GM18870 (cell line): ENCODE results near the gene AATK.

Experiments
- ATAC-seq: cut with Tn5 transposase; IDR thresholded peaks from one replicate; pipeline ENCODE4 v1.9.1; 2021; ENCODE audit warnings: moderate library complexity; ENCODE audit not compliant: unreplicated experiment

The AATK gene

GRCh38 chr17:81166033-81166492 is at the start of gene AATK:
TSS of gene AATK (minus strand) at chr17:81166221. CDS start at chr17:81165992, 229 bp downstream.
- no peak for ATAC-seq

GRCh38 chr17:81213978-81214377 is 48.0 kb upstream of the AATK start:
- no peak for ATAC-seq

GRCh38 chr17:81212365-81212764 is 46.3 kb upstream of the AATK start:
- ATAC-seq = no peak

GRCh38 chr17:81210868-81211267 is 44.8 kb upstream of the AATK start:
- no peak for ATAC-seq

GRCh38 chr17:81210466-81210865 is 44.4 kb upstream of the AATK start:
- no peak for ATAC-seq

GRCh38 chr17:81209141-81209540 is 43.1 kb upstream of the AATK start:
- no peak for ATAC-seq

DNA sequence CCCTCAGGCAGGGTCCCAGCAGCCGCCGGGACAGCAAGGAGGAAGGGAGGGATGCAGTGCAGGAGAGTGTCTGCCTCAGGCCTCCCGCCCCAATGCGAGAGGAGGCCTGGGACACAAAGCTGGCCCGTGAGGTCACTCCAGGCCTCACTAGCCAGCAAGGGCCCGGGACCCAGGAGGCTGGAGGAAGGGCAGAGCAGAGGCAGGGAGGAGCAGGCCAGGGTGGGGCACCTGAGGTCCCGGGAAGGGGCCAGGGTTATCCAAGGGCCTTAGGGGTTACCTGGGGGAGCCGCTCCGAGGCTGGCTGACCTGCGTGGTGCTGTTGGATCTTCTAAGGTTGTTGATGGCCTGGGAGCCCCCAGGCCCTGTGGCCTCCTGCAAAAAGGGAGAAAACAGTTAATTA is 42.6 kb upstream of the AATK start:
- ATAC-seq = no peak

- no peak for ATAC-seq
Observed at GRCh38 chr17:81207610-81208581, 41.9 kb upstream of the AATK start.

DNA sequence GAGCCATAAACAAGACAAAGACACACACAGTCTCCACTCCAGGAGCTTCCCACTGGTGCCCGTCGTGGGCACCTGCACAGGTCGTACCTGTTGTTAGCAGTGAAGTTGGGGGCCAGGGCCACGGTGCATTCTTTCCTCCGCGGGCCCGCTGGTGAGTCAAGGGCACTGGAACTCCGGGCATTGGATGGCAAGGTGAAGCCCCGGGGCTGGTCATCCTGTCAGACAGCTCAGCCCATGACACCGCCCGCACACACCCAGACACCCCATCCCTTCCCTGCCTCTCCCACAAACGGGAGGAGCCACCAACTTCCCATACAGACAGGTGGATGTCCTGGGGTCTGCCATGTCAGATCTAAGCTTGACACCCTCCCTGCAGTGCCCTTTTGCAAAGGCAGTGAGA is 40.6 kb upstream of the AATK start:
- ATAC-seq = no peak

DNA sequence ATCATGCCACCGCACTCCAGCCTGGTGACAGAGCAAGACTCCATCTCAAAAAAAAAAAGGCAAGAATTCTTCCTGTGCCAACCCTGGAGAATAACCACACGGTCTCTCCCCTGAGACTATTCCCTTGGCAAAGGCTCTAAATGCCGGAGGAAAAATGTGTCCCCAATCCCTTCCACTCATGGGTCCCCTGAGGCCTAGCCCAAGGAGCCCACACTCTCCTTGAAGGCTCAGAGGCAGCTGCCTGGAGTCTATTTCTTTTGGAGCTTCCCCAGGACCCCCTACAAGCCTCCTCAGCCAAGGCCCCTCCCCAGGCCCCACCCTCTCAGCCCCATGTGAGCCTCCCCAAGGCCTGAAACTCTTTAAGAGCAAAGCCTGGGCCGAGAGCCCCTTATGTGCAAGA is 40.1 kb upstream of the AATK start:
- no peak for ATAC-seq

- ATAC-seq = no peak
Observed at GRCh38 chr17:81204578-81204977, 38.6 kb upstream of the AATK start.

DNA sequence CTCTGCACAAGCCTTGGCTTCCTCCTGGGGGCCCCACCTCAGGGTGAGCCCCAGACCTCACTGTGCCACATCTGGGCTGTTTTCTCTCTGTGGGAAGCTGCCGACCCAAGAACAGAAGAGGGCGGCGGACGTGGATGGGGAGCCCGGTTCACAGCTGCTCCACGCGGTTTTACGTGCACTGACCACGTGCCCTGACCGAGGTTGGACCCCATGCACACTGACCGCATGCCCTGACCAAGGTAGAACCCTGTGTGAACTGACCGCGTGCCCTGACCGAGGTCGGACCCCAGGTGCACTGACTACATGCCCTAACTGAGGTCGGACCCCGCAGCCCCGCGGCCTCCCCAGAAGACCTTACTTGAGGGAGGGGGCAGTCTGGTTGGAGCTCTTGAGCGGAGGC is 37.1 kb upstream of the AATK start:
- ATAC-seq = no peak

- ATAC-seq = no peak
Observed at GRCh38 chr17:81202318-81202717, 36.3 kb upstream of the AATK start.

- ATAC-seq = no peak
Observed at GRCh38 chr17:81200695-81201580, 34.9 kb upstream of the AATK start.

- ATAC-seq = no peak
Observed at GRCh38 chr17:81200201-81200600, 34.2 kb upstream of the AATK start.

- ATAC-seq = no peak
Observed at GRCh38 chr17:81199482-81199830, 33.4 kb upstream of the AATK start.

GRCh38 chr17:81198826-81199481 is 32.9 kb upstream of the AATK start:
- ATAC-seq = no peak

DNA sequence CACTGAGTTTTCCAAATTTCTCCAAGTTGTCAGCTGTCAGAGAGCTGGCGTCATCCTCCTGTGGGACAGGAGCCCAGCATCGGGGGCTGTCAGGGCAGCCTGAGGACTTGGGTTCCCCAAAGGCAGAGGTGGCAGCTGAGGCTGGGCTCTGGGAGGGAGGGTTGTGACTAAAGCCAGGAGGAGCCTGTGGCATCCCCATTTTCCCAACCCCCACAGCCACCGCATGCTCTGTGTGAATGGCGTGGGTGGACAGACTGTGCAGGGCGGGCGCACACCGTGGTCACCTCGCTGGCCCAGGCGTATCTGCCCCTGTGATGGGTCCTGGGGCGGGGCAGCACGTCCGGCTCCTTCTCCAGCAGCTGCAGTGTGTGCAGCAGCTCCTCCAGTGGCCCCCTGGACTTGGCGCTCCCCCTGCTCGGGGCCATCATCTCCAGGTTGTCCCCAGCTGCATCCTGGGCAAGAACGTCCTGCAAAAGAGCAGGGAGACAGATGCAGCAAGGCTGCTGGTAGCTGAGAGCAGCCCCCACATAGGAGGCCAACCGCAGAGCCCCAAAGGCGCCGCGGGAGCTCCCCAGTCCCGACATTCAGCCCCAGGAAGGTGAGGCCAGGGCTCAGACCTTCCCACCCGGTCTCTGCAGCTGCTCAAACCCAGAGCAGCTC is 31.9 kb upstream of the AATK start:
- no peak for ATAC-seq

- ATAC-seq = no peak
Observed at GRCh38 chr17:81197409-81197795, 31.4 kb upstream of the AATK start.

- ATAC-seq = no peak
Observed at GRCh38 chr17:81196505-81197408, 30.7 kb upstream of the AATK start.
